Measurements from ENCODE around the gene TBX22.

Gene TBX22

DNA sequence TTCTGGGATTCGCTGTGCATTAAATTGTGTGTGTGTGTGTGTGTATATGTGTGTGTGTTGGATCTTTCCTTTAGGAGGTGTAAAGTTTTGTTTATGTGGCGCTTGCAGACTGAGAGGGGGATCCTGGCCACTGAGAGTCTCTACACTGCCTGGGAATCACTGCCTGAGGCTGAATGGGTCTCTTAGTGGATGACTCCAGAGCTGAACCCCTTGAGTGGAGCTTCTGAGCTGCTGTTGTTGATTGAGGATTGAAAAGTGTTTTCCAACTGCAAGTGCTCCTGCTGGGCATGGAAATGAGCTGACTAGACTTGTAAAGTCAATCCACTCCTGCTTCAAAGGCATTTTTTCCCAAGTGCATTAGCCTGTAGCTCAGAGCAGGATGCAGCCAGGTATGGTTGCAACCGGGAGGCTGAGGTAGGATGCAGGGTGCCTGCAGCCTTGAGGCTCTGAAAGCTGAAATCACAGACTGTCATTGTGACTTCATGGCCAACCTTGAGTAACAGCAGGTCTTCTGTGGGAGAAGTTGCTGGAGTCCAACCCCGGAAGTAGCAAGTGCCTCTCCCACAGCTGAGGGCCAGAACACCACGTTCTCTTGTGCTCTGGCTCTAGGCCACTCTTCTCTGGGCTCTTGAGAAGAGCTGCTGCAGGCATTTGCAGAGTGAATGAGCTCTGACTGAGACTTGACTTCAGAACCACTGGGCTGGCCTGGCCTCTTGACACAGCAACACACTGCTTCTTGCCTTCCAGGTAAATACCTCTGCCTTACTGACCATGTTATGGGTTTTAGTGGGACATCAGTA is at the start of gene TBX22:
TSS of gene TBX22 (plus strand) at position 613 of the 800 bp plus-strand sequence. CDS start 7,517 bp downstream, outside the sequence.
- no peak for TF ChIP-seq CTCF (IDR thresholded peaks at IDR 0.05; ENCODE audit: low read depth, low read length)
- H3K4me3 ChIP-seq (ENCODE audit: low read depth, low read length), result no peak within 1 kb of the TSS

DNA sequence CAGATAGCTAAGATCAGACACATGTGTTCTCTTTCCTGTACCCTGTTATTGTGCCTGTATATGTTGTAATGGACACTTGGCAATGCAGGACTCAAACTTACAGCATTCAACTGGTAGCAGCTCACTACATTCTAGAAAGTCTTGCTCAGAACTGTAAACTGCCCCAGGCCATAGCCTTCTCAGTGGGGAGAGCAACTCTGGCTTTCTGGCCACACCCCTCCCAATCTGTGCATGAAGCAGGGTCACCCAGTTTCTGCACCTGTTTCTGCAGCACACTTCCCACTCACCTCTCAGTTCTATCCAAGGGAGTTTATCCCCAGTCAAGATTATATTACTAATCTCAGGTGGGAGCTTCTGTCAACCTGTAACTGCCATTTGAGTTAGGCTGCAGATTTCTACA is 38.9 kb upstream of the TBX22 start:
- no peak for TF ChIP-seq CTCF (IDR thresholded peaks at IDR 0.05; ENCODE audit: low read depth, low read length)
- H3K4me3 ChIP-seq (ENCODE audit: low read depth, low read length), result no peak overlapping the region

DNA sequence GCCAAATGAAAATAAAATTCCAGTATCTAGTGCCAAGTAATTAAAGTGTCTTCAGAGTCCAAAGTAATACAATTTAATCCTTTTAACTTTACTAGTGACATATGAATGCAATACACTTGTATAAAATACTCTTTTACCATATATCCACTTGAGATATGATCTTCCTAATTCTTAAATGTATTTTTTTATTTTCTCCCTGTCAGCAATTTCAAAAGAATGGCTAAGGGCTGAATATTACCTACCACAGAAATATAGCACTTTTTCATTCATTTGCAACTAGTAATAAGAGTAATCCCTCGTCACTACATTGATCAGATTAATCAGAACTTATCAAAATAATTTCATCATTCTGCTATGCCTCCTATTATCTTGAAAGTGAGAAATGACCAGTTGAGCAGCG is 10.1 kb upstream of the TBX22 start:
- H3K4me3 ChIP-seq (ENCODE audit: low read depth, low read length), result no peak overlapping the region
- TF ChIP-seq CTCF (IDR thresholded peaks at IDR 0.05; ENCODE audit: low read depth, low read length), result no peak

- no peak for TF ChIP-seq CTCF (IDR thresholded peaks at IDR 0.05; ENCODE audit: low read depth, low read length)
- H3K4me3 ChIP-seq (ENCODE audit: low read depth, low read length), result no peak overlapping the region
Observed at GRCh38 chrX:80011522-80011921, 3.0 kb upstream of the TBX22 start.

GRCh38 chrX:80016182-80016581 is 1.6 kb downstream of the TBX22 start:
- TF ChIP-seq CTCF (IDR thresholded peaks at IDR 0.05; ENCODE audit: low read depth, low read length), result no peak
- no peak overlapping the region for H3K4me3 ChIP-seq (ENCODE audit: low read depth, low read length)

- no peak for TF ChIP-seq CTCF (IDR thresholded peaks at IDR 0.05; ENCODE audit: low read depth, low read length)
- no peak overlapping the region for H3K4me3 ChIP-seq (ENCODE audit: low read depth, low read length)
Observed at GRCh38 chrX:80021621-80022020, 7.1 kb downstream of the TBX22 start.

- no peak for TF ChIP-seq CTCF (IDR thresholded peaks at IDR 0.05; ENCODE audit: low read depth, low read length)
- no peak overlapping the region for H3K4me3 ChIP-seq (ENCODE audit: low read depth, low read length)
Observed at GRCh38 chrX:80022363-80023031, 7.9 kb downstream of the TBX22 start.
